HepG2 (cell line): ENCODE results near the gene SRGAP3. TPM values are rescaled to one million over a fixed set of nuclear protein-coding genes. Genes with fewer than 3 reads are reported as not detected.

Source experiments
- ATAC-seq: fragments of 200-7000 bp; cut with Tn5 transposase; 3 replicates; pipeline ENCODE4 v1.9.1; 2020; ENCODE audit warnings: mild to moderate bottlenecking, moderate library complexity
- BruUV-seq: library from RNA; stranded (reverse); fragments of 400-500 nt; replicated peaks from 2 replicates; lab custom pipeline; 2021; lab: Mats Ljungman, UMichigan
- CTCF ChIA-PET: fragments of 300-600 bp; formaldehyde crosslinking; extraction: SDS; loops from one replicate; lab custom pipeline; 2021; ENCODE audit warnings: low total read pairs, inconsistent platforms, low intra/inter-chr PET ratio; lab: Yijun Ruan, JAX
- POLR2A ChIA-PET: fragments of 350-600 bp; sonication (Branson Sonifier 250); formaldehyde crosslinking; loops from one replicate; lab custom pipeline; 2020; ENCODE audit warnings: antibody characterized with exemption, inconsistent platforms; lab: Yijun Ruan, JAX
- DNase-seq: peaks from one replicate; pipeline ENCODE4 v3.0.0-alpha.2; 2015; ENCODE audit warnings: low spot score
- FAIRE-seq: peaks from 3 replicates; lab custom pipeline; 2011; peaks lifted over from hg19 to GRCh38; lab: Jason Lieb, UNC
- H2AFZ ChIP-seq: one replicate; pipeline ENCODE4 v1.6.1; 2011; ENCODE audit warnings: low read length, inconsistent platforms
- H3K27ac ChIP-seq: fragments of 300-600 bp; 3 replicates; pipeline ENCODE4 v1.8.0; 2011; ENCODE audit warnings: mixed run types, mild to moderate bottlenecking, mixed read lengths, low read length, inconsistent platforms; ENCODE audit not compliant: insufficient read depth; ENCODE audit errors: extremely low read length
- H3K27me3 ChIP-seq, 2 experiments: fragments of 200-600 bp in 1 of 2; 2 replicates in 1 of 2; 3 replicates in 1 of 2; pipeline versions ENCODE4 v1.6.0 to v1.8.0; 2011; ENCODE audit warnings: low read length in 2 of 2, mild to moderate bottlenecking in 2 of 2, moderate library complexity in 2 of 2, inconsistent platforms in 1 of 2; ENCODE audit not compliant: insufficient read depth in 2 of 2, control insufficient read depth in 1 of 2
- H3K36me3 ChIP-seq, 2 experiments: fragments of 200-600 bp in 1 of 2; replicated peaks in 1 of 2; 2 replicates in 1 of 2; 3 replicates in 1 of 2; pipeline versions ENCODE4 v1.5.1 to v1.8.0; 2011; ENCODE audit warnings: low read length in 2 of 2, inconsistent platforms in 1 of 2; ENCODE audit not compliant: insufficient read depth in 2 of 2, control insufficient read depth in 1 of 2
- H3K4me1 ChIP-seq: 2 replicates; pipeline ENCODE4 v1.5.1; 2012; ENCODE audit warnings: low read length, inconsistent platforms; ENCODE audit not compliant: insufficient read depth
- H3K4me2 ChIP-seq: 2 replicates; pipeline ENCODE4 v1.6.0; 2011; ENCODE audit warnings: low read depth, low read length, inconsistent platforms
- H3K4me3 ChIP-seq, 3 experiments: fragments of 200-600 bp in 1 of 3; sonication (generic), shearing (Covaris generic) in 1 of 3; replicated peaks in 1 of 3; 2 replicates each; pipeline ENCODE4 v1.5.1; 2011 to 2016; ENCODE audit warnings: low read length in 3 of 3, inconsistent platforms in 2 of 3, low read depth in 2 of 3, mild to moderate bottlenecking in 2 of 3, control low read depth in 1 of 3, mixed read lengths in 1 of 3; ENCODE audit not compliant: insufficient read depth in 1 of 3
- H3K79me2 ChIP-seq: one replicate; pipeline ENCODE4 v1.6.1; 2011; ENCODE audit warnings: low read length, inconsistent platforms; ENCODE audit not compliant: insufficient read depth
- H3K9ac ChIP-seq: 2 replicates; pipeline ENCODE4 v1.6.0; 2011; ENCODE audit warnings: mild to moderate bottlenecking, low read depth, low read length, inconsistent platforms; ENCODE audit not compliant: insufficient read depth
- H3K9me3 ChIP-seq: 2 replicates; pipeline ENCODE4 v1.5.1; 2012; ENCODE audit warnings: mild to moderate bottlenecking, low read length
- H4K20me1 ChIP-seq: 2 replicates; pipeline ENCODE4 v1.6.0; 2011; ENCODE audit warnings: inconsistent platforms, mild to moderate bottlenecking, low read length, moderate library complexity; ENCODE audit not compliant: insufficient read depth
- BHLHE40 ChIP-seq: IDR thresholded peaks from 2 replicates; pipeline ENCODE4 v1.6.1; 2011; ENCODE audit warnings: low read length, improper control_type of control experiment
- DPF2 ChIP-seq: sonication (generic); formaldehyde crosslinking; IDR thresholded peaks from 2 replicates; pipeline ENCODE4 v1.4.0; 2020; ENCODE audit warnings: mild to moderate bottlenecking, low read depth, missing genetic modification reagents, borderline replicate concordance
- ELF4 ChIP-seq: sonication (generic); formaldehyde crosslinking; IDR thresholded peaks from 2 replicates; pipeline ENCODE4 v1.5.0; 2020; ENCODE audit warnings: missing genetic modification reagents, mild to moderate bottlenecking, moderate library complexity, borderline replicate concordance
- ELK4 ChIP-seq: sonication (generic); formaldehyde crosslinking; IDR thresholded peaks from 2 replicates; pipeline ENCODE4 v1.9.0; 2021; ENCODE audit warnings: missing genetic modification reagents, borderline replicate concordance
- FOXA3 ChIP-seq: IDR thresholded peaks from 2 replicates; pipeline ENCODE4 v1.6.1; 2016; ENCODE audit warnings: missing genetic modification reagents, missing compliant biosample characterization
- FOXP1 ChIP-seq, 2 experiments: fragments of 450-650 bp in 1 of 2; IDR thresholded peaks; 2 replicates each; pipeline ENCODE4 v1.6.1; 2017 to 2018; ENCODE audit warnings: antibody characterized with exemption in 1 of 2
- KLF13 ChIP-seq: sonication (generic); formaldehyde crosslinking; IDR thresholded peaks from 2 replicates; pipeline ENCODE4 v1.4.0; 2020; ENCODE audit warnings: mild to moderate bottlenecking, missing genetic modification reagents
- MTF1 ChIP-seq: sonication (generic); formaldehyde crosslinking; IDR thresholded peaks from 2 replicates; pipeline ENCODE4 v1.5.0; 2020; ENCODE audit warnings: missing genetic modification reagents
- MTF2 ChIP-seq: sonication (generic); formaldehyde crosslinking; IDR thresholded peaks from 2 replicates; pipeline ENCODE4 v1.5.0; 2020; ENCODE audit warnings: missing genetic modification reagents, borderline replicate concordance
- MXI1 ChIP-seq: IDR thresholded peaks from 3 replicates; pipeline ENCODE4 v1.6.1; 2012; ENCODE audit warnings: low read depth, low read length, inconsistent platforms, borderline replicate concordance
- RARA ChIP-seq: IDR thresholded peaks from 2 replicates; pipeline ENCODE4 v1.6.1; 2016; ENCODE audit warnings: missing genetic modification reagents, missing compliant biosample characterization
- SMAD1 ChIP-seq: sonication (generic); formaldehyde crosslinking; IDR thresholded peaks from 2 replicates; pipeline ENCODE4 v1.4.0; 2020; ENCODE audit warnings: missing genetic modification reagents, low read depth, mild to moderate bottlenecking, borderline replicate concordance
- SMYD3 ChIP-seq: sonication (generic); formaldehyde crosslinking; IDR thresholded peaks from 2 replicates; pipeline ENCODE4 v1.8.1; 2023; ENCODE audit warnings: mild to moderate bottlenecking, missing genetic modification reagents
- ZFP41 ChIP-seq: sonication (generic); formaldehyde crosslinking; IDR thresholded peaks from 2 replicates; pipeline ENCODE4 v1.4.0; 2020; ENCODE audit warnings: mild to moderate bottlenecking, missing genetic modification reagents, borderline replicate concordance
- ZKSCAN5 ChIP-seq: sonication (generic); formaldehyde crosslinking; IDR thresholded peaks from 2 replicates; pipeline ENCODE4 v1.5.1; 2020; ENCODE audit warnings: mild to moderate bottlenecking, missing genetic modification reagents
- ZNF296 ChIP-seq: sonication (generic); formaldehyde crosslinking; conservative IDR thresholded peaks from 2 replicates; pipeline ENCODE4 v1.5.0; 2020; ENCODE audit warnings: mild to moderate bottlenecking, missing genetic modification reagents
- ZNF766 ChIP-seq: sonication (generic); formaldehyde crosslinking; IDR thresholded peaks from 2 replicates; pipeline ENCODE4 v1.5.0; 2020; ENCODE audit warnings: missing genetic modification reagents, borderline replicate concordance
- WGBS: methylation state at CpG from one replicate; pipeline ENCODE4 v1.1.6; 2017; ENCODE audit warnings: low lambda C conversion rate; 5-methylcytosine and 5-hydroxymethylcytosine counted together
- in situ Hi-C: cut with HindIII; loops from 2 replicates; pipeline ENCODE4 v1.10.0; 2017; ENCODE audit warnings: low pct_unique_long_range_greater_than_20kb; ENCODE audit not compliant: extremely low pct_ligation_motif_present
- intact Hi-C: fragments of 100-400 bp; cut with micrococcal nuclease; formaldehyde crosslinking; loops from one replicate; pipeline ENCODE4 v1.10.0; 2022; ENCODE audit not compliant: unreplicated experiment
- polyA plus RNA-seq, 8 experiments: library from polyadenylated mRNA; depleted of rRNA in 3 of 8; stranded (reverse) in 7 of 8; unstranded in 1 of 8; fragments of >200 nt; fragmentation: Illumina TruSeq in 4 of 8; extraction: Trizol in 4 of 8; gene quantifications; 2 replicates each; pipeline versions ENCODE4 v1.2.1 to v1.2.3, GENCODE V29; 2011 to 2016; ENCODE audit warnings: low read depth in 4 of 8, missing spikeins in 1 of 8, mixed read lengths in 1 of 8; ENCODE audit not compliant: insufficient read depth in 1 of 8
- total RNA-seq, 5 experiments: library from RNA; depleted of rRNA; stranded (reverse); fragments of >200 nt; fragmentation: Illumina TruSeq; extraction: Trizol; gene quantifications; 2 replicates each; pipeline ENCODE4 v1.2.3, GENCODE V29; 2016; ENCODE audit warnings: low read depth in 1 of 5

Gene SRGAP3
- total and polyA plus RNA-seq, 2 of the 13 experiments (the other 11 are each of a cell fraction or from before 2014, with no cell fraction given): 1.2 to 1.4 TPM

DNA sequence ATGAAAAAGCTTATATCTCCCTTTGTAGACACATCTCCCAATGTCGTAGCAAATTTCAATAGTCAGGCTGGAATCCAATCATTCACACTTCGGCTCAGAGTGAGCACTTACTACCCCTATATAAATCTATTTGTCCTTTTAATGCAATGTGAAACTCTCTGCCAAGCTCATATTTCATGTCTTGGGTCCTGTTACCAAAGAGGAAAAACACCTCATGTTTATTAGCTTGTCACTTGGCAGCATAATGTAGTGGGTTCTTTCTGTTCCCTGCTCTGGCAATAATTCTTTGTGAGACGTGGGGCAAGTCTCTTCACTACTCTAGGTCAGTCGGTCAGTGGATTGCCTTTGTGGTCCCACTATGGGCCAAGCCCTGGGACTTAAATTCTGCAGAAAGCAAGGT lies 107.1 kb downstream of the SRGAP3 start:
- in situ Hi-C loops (no loop called here), intact Hi-C loops (no loop called here)
- no peak for TF ChIP-seq ZNF766 (CRISPR knock-in tag)
- no peak for TF ChIP-seq SMYD3 (CRISPR knock-in tag)
- CTCF ChIA-PET: no interaction called here
- Histone ChIP-seq H3K27ac (no peak overlapping the region), H3K79me2 (no peaks in the 10 kb centered on the region), H3K9me3 (peaks cover 3% of the 10 kb centered on the region; the same call in 1 of the 2 replicates), H3K4me1 (no peaks in the 10 kb centered on the region), H3K4me2 (no peak overlapping the region), H3K27me3 (no peaks in the 10 kb centered on the region), H2AFZ (no peak overlapping the region), H4K20me1 (no peaks in the 10 kb centered on the region), H3K4me3 (no peak overlapping the region), H3K9ac (no peak overlapping the region), H3K36me3 (no peaks in the 10 kb centered on the region)
- FAIRE-seq (no peak), ATAC-seq (no peak), DNase-seq (no peak)
- 12% methylated on average over 4 of the region's 4 CpGs for WGBS
- POLR2A ChIA-PET: no interaction called here
- no TSS peak for BruUV-seq

DNA sequence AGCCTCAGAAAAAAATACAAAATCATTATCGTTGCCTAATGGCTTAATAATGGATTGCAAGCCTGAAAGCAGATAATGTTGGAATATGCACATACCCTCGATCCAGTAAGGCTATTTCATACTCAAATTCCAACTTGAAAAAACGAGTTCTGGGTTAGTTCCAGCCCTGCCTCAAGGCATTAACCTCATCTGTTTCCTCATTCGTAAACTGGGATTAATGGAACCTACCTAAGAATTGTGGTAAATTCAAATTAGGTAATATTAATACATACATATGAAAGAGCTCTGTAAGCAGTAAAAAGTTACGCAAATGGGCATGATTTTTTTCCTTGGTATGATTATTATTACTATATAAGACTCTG lies 107.5 kb downstream of the SRGAP3 start:
- Histone ChIP-seq H4K20me1 (no peaks in the 10 kb centered on the region), H2AFZ (no peak overlapping the region), H3K4me1 (no peaks in the 10 kb centered on the region), H3K4me3 (no peak overlapping the region), H3K27ac (no peak overlapping the region), H3K27me3 (no peaks in the 10 kb centered on the region), H3K9me3 (peaks cover 3% of the 10 kb centered on the region; the same call in 1 of the 2 replicates), H3K9ac (no peak overlapping the region), H3K4me2 (no peak overlapping the region), H3K79me2 (no peaks in the 10 kb centered on the region), H3K36me3 (no peaks in the 10 kb centered on the region)
- CTCF ChIA-PET: no interaction called here
- BruUV-seq: no TSS peak
- ATAC-seq: no peak
- POLR2A ChIA-PET: no interaction called here
- FAIRE-seq: no peak
- intact Hi-C loops: no loop called here
- in situ Hi-C loops: no loop called here
- 23% methylated on average over 5 of the region's 5 CpGs for WGBS
- DNase-seq: no peak
- TF ChIP-seq RARA (CRISPR knock-in tag): no peak
- TF ChIP-seq FOXP1 (IDR thresholded peaks at IDR 0.05): no peak
- no peak for TF ChIP-seq FOXP1 (CRISPR knock-in tag; IDR thresholded peaks at IDR 0.05)
- TF ChIP-seq MTF2 (CRISPR knock-in tag): no peak
- no peak for TF ChIP-seq MTF1 (CRISPR knock-in tag)
- no peak for TF ChIP-seq DPF2 (CRISPR knock-in tag)
- no peak for TF ChIP-seq FOXA3 (CRISPR knock-in tag)
- no peak for TF ChIP-seq ZKSCAN5 (CRISPR knock-in tag)
- TF ChIP-seq ZNF296 (CRISPR knock-in tag): no peak
- no peak for TF ChIP-seq SMAD1 (CRISPR knock-in tag)
- no peak for TF ChIP-seq BHLHE40
- TF ChIP-seq ELF4 (CRISPR knock-in tag): no peak
- no peak for TF ChIP-seq KLF13 (CRISPR knock-in tag)
- no peak for TF ChIP-seq MXI1
- no peak for TF ChIP-seq ZFP41 (CRISPR knock-in tag)
- no peak for TF ChIP-seq ELK4 (CRISPR knock-in tag)
